ENCODE data around the gene SCAF8. TPM values are rescaled to one million over a fixed set of nuclear protein-coding genes. Genes with fewer than 3 reads are reported as not detected.
A peak's percentile ranks its signal among the peaks of the same experiment; 100 is the strongest.

Gene SCAF8
- total and polyA plus RNA-seq, 2 experiments from 2014 or later = 12.0 to 38.5 TPM

DNA sequence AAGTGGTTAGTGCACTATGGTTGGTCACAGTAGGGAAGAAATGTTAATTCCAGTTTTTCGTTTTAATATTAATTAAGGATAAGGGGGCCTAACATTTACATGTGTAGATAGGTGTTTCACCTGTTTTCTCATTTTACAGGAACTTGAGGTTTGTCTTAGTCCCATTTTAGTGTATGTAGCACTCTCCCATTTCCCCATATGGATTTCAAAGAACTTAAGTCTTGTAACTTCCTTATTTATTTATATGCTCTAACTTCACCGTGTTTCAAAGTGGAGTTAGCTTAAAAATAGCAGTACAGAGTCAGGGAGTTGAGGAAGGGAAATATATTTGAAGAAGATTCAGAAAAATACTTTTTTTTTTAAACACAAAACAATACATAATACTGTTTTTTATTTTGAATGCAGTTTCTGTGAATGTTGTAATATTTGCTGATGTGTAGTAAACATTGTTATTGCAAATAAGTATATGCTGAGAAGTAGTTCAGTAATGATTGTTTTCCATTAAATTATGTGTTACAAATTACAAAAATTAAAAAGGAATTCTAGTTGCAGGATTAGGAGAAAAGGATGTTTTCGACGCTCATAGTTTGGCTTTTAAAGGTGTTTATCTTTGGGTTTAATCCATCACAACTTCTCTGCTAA is 3.5 kb downstream of the SCAF8 start:
- peak overlapping the region; percentile 28 for H3K4me2 ChIP-seq
- H3K4me3 ChIP-seq = no peak overlapping the region
- H2AFZ ChIP-seq = no peak overlapping the region
- peaks cover 75% of the 10 kb centered on the region for H3K79me2 ChIP-seq
- peaks cover 19% of the 10 kb centered on the region for H3K4me1 ChIP-seq (ENCODE audit: insufficient read depth)
- peaks cover 76% of the 10 kb centered on the region for H4K20me1 ChIP-seq (ENCODE audit: insufficient read depth, poor library complexity, severe bottlenecking)
- H3K27ac ChIP-seq = no peak overlapping the region
- DNase-seq (ENCODE audit: low spot score) = no peak
- WGBS (ENCODE audit: low lambda C conversion rate, missing lambda C conversion rate) = 92% methylated on average over 4 of the region's 4 CpGs
- H3K27me3 ChIP-seq = no peaks in the 10 kb centered on the region
- TF ChIP-seq EZH2 (IDR thresholded peaks at IDR 0.05; ENCODE audit: borderline replicate concordance) (no peak), EZH2phosphoT487 (IDR thresholded peaks at IDR 0.05; ENCODE audit: low read depth, severe bottlenecking, unreplicated experiment) (no peak)
- TF ChIP-seq, protein P1, sequence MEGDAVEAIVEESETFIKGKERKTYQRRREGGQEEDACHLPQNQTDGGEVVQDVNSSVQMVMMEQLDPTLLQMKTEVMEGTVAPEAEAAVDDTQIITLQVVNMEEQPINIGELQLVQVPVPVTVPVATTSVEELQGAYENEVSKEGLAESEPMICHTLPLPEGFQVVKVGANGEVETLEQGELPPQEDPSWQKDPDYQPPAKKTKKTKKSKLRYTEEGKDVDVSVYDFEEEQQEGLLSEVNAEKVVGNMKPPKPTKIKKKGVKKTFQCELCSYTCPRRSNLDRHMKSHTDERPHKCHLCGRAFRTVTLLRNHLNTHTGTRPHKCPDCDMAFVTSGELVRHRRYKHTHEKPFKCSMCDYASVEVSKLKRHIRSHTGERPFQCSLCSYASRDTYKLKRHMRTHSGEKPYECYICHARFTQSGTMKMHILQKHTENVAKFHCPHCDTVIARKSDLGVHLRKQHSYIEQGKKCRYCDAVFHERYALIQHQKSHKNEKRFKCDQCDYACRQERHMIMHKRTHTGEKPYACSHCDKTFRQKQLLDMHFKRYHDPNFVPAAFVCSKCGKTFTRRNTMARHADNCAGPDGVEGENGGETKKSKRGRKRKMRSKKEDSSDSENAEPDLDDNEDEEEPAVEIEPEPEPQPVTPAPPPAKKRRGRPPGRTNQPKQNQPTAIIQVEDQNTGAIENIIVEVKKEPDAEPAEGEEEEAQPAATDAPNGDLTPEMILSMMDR (IDR thresholded peaks at IDR 0.05; ENCODE audit: poor library complexity) = no peak
- no peaks in the 10 kb centered on the region for H3K36me3 ChIP-seq (replicated peaks; ENCODE audit: insufficient read depth, low read depth)
- H3K9me3 ChIP-seq (ENCODE audit: low read depth) = no peaks in the 10 kb centered on the region
- no peaks in the 10 kb centered on the region for H3K9me2 ChIP-seq (replicated peaks; ENCODE audit: insufficient read depth)

DNA sequence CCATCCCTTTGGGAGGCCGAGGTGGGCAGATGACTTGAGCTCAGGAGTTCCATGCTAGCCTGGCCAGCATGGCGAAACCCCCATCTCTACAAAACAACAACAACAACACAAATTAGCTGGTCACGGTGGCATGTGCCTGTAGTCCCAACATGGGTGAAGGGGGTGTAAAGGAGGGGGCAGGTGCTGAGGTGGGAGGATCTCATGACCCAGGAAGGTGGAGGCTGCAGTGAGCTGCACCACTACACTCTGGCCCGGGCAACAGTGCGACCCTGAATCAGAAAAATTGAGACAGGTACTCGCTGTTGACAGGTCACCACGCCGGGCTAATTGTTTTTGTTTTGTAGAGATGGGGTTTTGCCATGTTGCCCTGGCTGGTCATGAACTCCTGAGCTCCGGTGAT is 4.2 kb downstream of the SCAF8 start:
- Histone ChIP-seq H4K20me1 (ENCODE audit: insufficient read depth, poor library complexity, severe bottlenecking) (peaks cover 83% of the 10 kb centered on the region), H3K36me3 (replicated peaks; ENCODE audit: insufficient read depth, low read depth) (no peaks in the 10 kb centered on the region), H3K27ac (no peak overlapping the region), H3K4me1 (ENCODE audit: insufficient read depth) (peaks cover 12% of the 10 kb centered on the region), H3K27me3 (no peaks in the 10 kb centered on the region), H3K4me2 (no peak overlapping the region), H3K9me2 (replicated peaks; ENCODE audit: insufficient read depth) (no peaks in the 10 kb centered on the region), H3K79me2 (peaks cover 82% of the 10 kb centered on the region), H3K9me3 (ENCODE audit: low read depth) (no peaks in the 10 kb centered on the region), H2AFZ (no peak overlapping the region), H3K4me3 (no peak overlapping the region)
- 91% methylated on average over 9 of the region's 9 CpGs for WGBS (ENCODE audit: low lambda C conversion rate, missing lambda C conversion rate)
- DNase-seq (ENCODE audit: low spot score) = no peak
- no peak for TF ChIP-seq EZH2phosphoT487 (IDR thresholded peaks at IDR 0.05; ENCODE audit: low read depth, severe bottlenecking, unreplicated experiment)
- TF ChIP-seq, protein P1 (IDR thresholded peaks at IDR 0.05; ENCODE audit: poor library complexity) = no peak

GRCh38 chr6:154738551-154738961 is 5.3 kb downstream of the SCAF8 start:
- Histone ChIP-seq H3K4me3 (no peak overlapping the region), H3K9me2 (replicated peaks; ENCODE audit: insufficient read depth) (no peaks in the 10 kb centered on the region), H3K27ac (no peak overlapping the region), H3K9me3 (ENCODE audit: low read depth) (no peaks in the 10 kb centered on the region), H3K4me2 (peak overlapping the region; percentile 53), H4K20me1 (ENCODE audit: insufficient read depth, poor library complexity, severe bottlenecking) (peaks cover 94% of the 10 kb centered on the region), H3K79me2 (peaks cover 94% of the 10 kb centered on the region), H3K36me3 (replicated peaks; ENCODE audit: insufficient read depth, low read depth) (no peaks in the 10 kb centered on the region), H3K27me3 (no peaks in the 10 kb centered on the region), H2AFZ (no peak overlapping the region), H3K4me1 (ENCODE audit: insufficient read depth) (peaks cover 11% of the 10 kb centered on the region)
- TF ChIP-seq, protein P1 (IDR thresholded peaks at IDR 0.05; ENCODE audit: poor library complexity) = no peak
- no peak for TF ChIP-seq EZH2phosphoT487 (IDR thresholded peaks at IDR 0.05; ENCODE audit: low read depth, severe bottlenecking, unreplicated experiment)
- no peak for TF ChIP-seq EZH2 (IDR thresholded peaks at IDR 0.05; ENCODE audit: borderline replicate concordance)
- 62% methylated on average over 3 of the region's 3 CpGs for WGBS (ENCODE audit: low lambda C conversion rate, missing lambda C conversion rate)
- DNase-seq (ENCODE audit: low spot score) = no peak

All from hepatocyte (in vitro differentiated cells).